Natural killer cell (primary cell): ENCODE data around the gene USH2A. TPM values are rescaled to one million over a fixed set of nuclear protein-coding genes. Genes with fewer than 3 reads are reported as not detected.

Experiments used
- ATAC-seq, 3 donors: fragments of 150-1000 bp in 2 of 3; fragments of 200-7000 bp in 1 of 3; cut with Tn5 transposase; 1 replicate in 1 of 3; 2 replicates in 2 of 3; pipeline ENCODE4 v1.10.0; 2021; ENCODE audit warnings: mild to moderate bottlenecking in 2 of 3, moderate library complexity in 2 of 3
- DNase-seq, 2 donors: peaks; one replicate each; pipeline versions ENCODE4 v3.0.0 to v3.0.0-alpha.2; 2013 to 2021; ENCODE audit warnings: mixed read lengths in 1 of 2
- H3K27ac ChIP-seq: one replicate; pipeline ENCODE4 v1.5.1; 2013; ENCODE audit warnings: mild to moderate bottlenecking, low read length
- H3K27me3 ChIP-seq: one replicate; pipeline ENCODE4 v1.6.1; 2013; ENCODE audit warnings: low read length; ENCODE audit not compliant: control insufficient read depth, insufficient read depth
- H3K36me3 ChIP-seq: one replicate; pipeline ENCODE4 v1.6.1; 2013; ENCODE audit warnings: low read length; ENCODE audit not compliant: control insufficient read depth, insufficient read depth
- H3K4me1 ChIP-seq: one replicate; pipeline ENCODE4 v1.6.1; 2013; ENCODE audit warnings: low read length; ENCODE audit not compliant: control insufficient read depth, insufficient read depth
- H3K4me3 ChIP-seq: one replicate; pipeline ENCODE4 v1.5.1; 2013; ENCODE audit warnings: low read length
- H3K9me3 ChIP-seq: one replicate; pipeline ENCODE4 v1.6.1; 2013; ENCODE audit warnings: low read length; ENCODE audit not compliant: control insufficient read depth, insufficient read depth
- H3K27ac Mint-ChIP-seq, 2 donors: one replicate each; pipeline ENCODE4 v1.8.0; 2022; ENCODE audit warnings: mild to moderate bottlenecking in 2 of 2, mixed read lengths in 2 of 2, moderate library complexity in 1 of 2
- H3K27me3 Mint-ChIP-seq, 2 donors: one replicate each; pipeline ENCODE4 v1.8.0; 2022; ENCODE audit warnings: low read depth in 2 of 2, mixed read lengths in 2 of 2
- H3K36me3 Mint-ChIP-seq: one replicate; pipeline ENCODE4 v1.8.0; 2022; ENCODE audit warnings: mixed read lengths
- H3K4me1 Mint-ChIP-seq, 2 donors: one replicate each; pipeline ENCODE4 v1.8.0; 2022; ENCODE audit warnings: mixed read lengths in 2 of 2
- H3K4me3 Mint-ChIP-seq: one replicate; pipeline ENCODE4 v1.8.0; 2022; ENCODE audit warnings: mild to moderate bottlenecking, moderate library complexity, mixed read lengths
- H3K9me3 Mint-ChIP-seq, 2 donors: one replicate each; pipeline ENCODE4 v1.8.0; 2022; ENCODE audit warnings: mixed read lengths in 2 of 2
- WGBS: methylation state at CpG from one replicate; pipeline ENCODE4 v1.1.7; 2013; ENCODE audit warnings: missing lambda C conversion rate; ENCODE audit not compliant: insufficient coverage; 5-methylcytosine and 5-hydroxymethylcytosine counted together
- intact Hi-C: fragments of 100-400 bp; cut with micrococcal nuclease; formaldehyde crosslinking; loops from one replicate; pipeline ENCODE4 v1.14.2; 2022
- total RNA-seq, 4 donors: library from RNA; stranded (reverse); fragments of 120-200 nt in 1 of 4; gene quantifications; one replicate each; pipeline versions ENCODE4 v1.2.3 to v1.2.4, GENCODE V29; 2013 to 2022
- TF ChIP-seq, protein P1 (sequence below): fragments of 200-600 bp; IDR thresholded peaks from one replicate; pipeline ENCODE4 v1.8.0; 2022; ENCODE audit warnings: antibody characterized with exemption

Gene USH2A
- total RNA-seq, 3 donors from 2014 or later (not counting 1 experiment from before 2014, with no cell fraction given) = not detected

DNA sequence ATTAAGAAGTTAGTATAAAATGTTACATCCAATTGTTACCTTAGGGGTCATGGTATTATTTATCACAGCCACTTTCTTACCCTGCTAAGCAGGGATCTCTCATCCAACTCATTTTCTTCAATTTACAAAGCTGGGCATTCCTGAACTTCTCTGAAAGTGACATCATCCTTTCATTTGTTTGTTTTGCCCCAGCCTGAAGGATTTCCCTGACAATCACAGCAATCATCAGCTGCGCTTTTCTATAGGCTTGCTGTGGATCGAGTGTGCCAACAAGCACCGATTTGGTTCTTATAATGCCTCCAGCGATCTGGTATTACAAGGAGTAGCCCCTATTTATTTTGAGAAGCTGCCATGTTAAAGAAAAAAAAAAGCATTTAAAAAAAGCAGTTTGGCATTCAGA, 240.2 kb downstream of the USH2A start:
- no peaks in the 10 kb centered on the region for H3K36me3 Mint-ChIP-seq
- no peaks in the 10 kb centered on the region for H3K9me3 ChIP-seq
- DNase-seq (no peak), ATAC-seq (no peak)
- intact Hi-C loops = no loop called here
- peaks cover 14% of the 10 kb centered on the region in 2 donors for H3K9me3 Mint-ChIP-seq
- H3K4me1 ChIP-seq = no peaks in the 10 kb centered on the region
- WGBS = 20% methylated on average over 4 of the region's 4 CpGs
- no peak overlapping the region for H3K27ac ChIP-seq
- TF ChIP-seq, protein P1, sequence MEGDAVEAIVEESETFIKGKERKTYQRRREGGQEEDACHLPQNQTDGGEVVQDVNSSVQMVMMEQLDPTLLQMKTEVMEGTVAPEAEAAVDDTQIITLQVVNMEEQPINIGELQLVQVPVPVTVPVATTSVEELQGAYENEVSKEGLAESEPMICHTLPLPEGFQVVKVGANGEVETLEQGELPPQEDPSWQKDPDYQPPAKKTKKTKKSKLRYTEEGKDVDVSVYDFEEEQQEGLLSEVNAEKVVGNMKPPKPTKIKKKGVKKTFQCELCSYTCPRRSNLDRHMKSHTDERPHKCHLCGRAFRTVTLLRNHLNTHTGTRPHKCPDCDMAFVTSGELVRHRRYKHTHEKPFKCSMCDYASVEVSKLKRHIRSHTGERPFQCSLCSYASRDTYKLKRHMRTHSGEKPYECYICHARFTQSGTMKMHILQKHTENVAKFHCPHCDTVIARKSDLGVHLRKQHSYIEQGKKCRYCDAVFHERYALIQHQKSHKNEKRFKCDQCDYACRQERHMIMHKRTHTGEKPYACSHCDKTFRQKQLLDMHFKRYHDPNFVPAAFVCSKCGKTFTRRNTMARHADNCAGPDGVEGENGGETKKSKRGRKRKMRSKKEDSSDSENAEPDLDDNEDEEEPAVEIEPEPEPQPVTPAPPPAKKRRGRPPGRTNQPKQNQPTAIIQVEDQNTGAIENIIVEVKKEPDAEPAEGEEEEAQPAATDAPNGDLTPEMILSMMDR = no peak
- no peak overlapping the region for H3K27ac Mint-ChIP-seq
- H3K27me3 Mint-ChIP-seq = no peaks in the 10 kb centered on the region
- no peaks in the 10 kb centered on the region for H3K36me3 ChIP-seq
- no peak overlapping the region for H3K4me3 Mint-ChIP-seq
- H3K4me3 ChIP-seq = no peak overlapping the region
- no peaks in the 10 kb centered on the region for H3K27me3 ChIP-seq
- no peaks in the 10 kb centered on the region for H3K4me1 Mint-ChIP-seq

DNA sequence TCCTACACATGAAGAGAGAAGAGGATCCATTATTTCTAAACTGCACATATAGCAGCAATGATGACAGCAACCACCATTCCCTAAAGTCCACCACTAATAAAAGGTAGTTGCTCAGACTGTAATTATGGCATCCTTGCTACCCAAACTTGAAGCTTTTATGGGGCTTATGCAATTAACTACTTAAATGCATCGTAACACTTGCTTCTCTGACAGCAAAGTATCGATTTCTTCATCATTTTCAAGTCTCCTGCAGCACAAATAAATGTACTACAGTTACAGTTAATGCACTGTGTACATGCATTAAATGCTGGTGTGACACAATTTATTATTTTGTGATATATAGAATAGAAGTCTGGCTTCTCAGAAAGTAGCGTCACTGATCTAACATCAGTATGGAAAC, 241.7 kb downstream of the USH2A start:
- TF ChIP-seq, protein P1 = no peak
- intact Hi-C loops = no loop called here
- H3K27me3 ChIP-seq = no peaks in the 10 kb centered on the region
- WGBS = 42% methylated on average over 2 of the region's 3 CpGs
- H3K36me3 ChIP-seq = no peaks in the 10 kb centered on the region
- no peak overlapping the region for H3K27ac ChIP-seq
- DNase-seq = no peak
- H3K4me1 ChIP-seq = no peaks in the 10 kb centered on the region
- H3K9me3 ChIP-seq = no peaks in the 10 kb centered on the region
- Mint-ChIP-seq H3K27me3 (no peaks in the 10 kb centered on the region), H3K4me3 (no peak overlapping the region), H3K9me3 (peaks cover 8 to 10% of the 10 kb centered on the region in 2 donors), H3K4me1 (no peaks in the 10 kb centered on the region), H3K27ac (no peak overlapping the region), H3K36me3 (no peaks in the 10 kb centered on the region)
- no peak overlapping the region for H3K4me3 ChIP-seq
- ATAC-seq = no peak

DNA sequence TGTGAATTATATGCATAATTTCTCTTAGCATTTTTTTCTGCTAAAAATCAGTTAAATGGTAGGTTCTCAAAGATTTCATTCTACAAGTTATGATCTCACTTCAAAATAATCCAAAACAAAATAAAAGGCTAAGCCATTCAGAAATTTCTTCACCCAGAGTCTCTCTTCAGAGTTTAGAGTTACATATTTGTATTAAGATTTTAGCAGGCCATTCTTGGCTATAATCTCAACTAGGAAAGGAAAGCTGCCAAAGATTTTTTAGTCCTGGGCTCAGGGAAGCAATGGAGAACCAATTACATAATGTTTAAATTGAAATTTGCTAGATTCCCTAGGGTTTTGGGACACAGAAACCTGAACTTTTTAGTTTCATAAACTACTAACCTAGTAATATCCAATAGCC, 245.0 kb downstream of the USH2A start:
- no peak for DNase-seq
- no peak for ATAC-seq

DNA sequence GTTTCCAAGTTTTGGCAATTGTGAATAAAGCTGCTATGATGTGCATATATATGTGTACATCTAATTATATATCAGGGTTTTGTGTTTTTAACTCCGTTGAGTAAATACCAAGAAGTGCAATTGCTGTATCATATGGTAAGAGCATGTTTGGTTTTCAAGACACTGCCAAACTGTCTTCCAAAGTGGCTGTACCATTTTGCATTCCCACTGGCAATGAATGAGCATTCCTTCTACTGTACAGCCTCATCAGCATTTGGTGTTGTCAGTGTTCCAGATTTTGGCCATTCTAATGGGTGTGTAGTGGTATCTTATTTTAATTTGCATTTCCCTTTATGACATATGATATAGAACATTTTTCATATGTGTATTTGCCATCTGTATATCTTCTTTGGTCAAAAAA, 246.3 kb downstream of the USH2A start:
- no peaks in the 10 kb centered on the region for H3K27me3 Mint-ChIP-seq
- H3K4me3 Mint-ChIP-seq = no peak overlapping the region
- H3K9me3 ChIP-seq = no peaks in the 10 kb centered on the region
- H3K4me3 ChIP-seq = no peak overlapping the region
- H3K27ac Mint-ChIP-seq = no peak overlapping the region
- DNase-seq (no peak), ATAC-seq (no peak)
- no peaks in the 10 kb centered on the region for H3K36me3 Mint-ChIP-seq
- H3K36me3 ChIP-seq = no peaks in the 10 kb centered on the region
- no peaks in the 10 kb centered on the region for H3K27me3 ChIP-seq
- no peaks in the 10 kb centered on the region for H3K4me1 Mint-ChIP-seq
- WGBS = no CpG with 5 or more reads among the region's 1 CpG
- H3K4me1 ChIP-seq = no peaks in the 10 kb centered on the region
- H3K27ac ChIP-seq = no peak overlapping the region
- intact Hi-C loops = no loop called here
- H3K9me3 Mint-ChIP-seq = peaks cover 4 to 15% of the 10 kb centered on the region in 2 donors
- TF ChIP-seq, protein P1 = no peak

More for the DNA sequence above, 245.0 kb downstream of the USH2A start:
- TF ChIP-seq, protein P1 = no peak
- H3K27ac Mint-ChIP-seq = no peak overlapping the region
- no peak overlapping the region for H3K4me3 ChIP-seq
- no peaks in the 10 kb centered on the region for H3K36me3 Mint-ChIP-seq
- H3K27me3 Mint-ChIP-seq = no peaks in the 10 kb centered on the region
- H3K9me3 ChIP-seq = no peaks in the 10 kb centered on the region
- no peak overlapping the region for H3K27ac ChIP-seq
- H3K4me1 Mint-ChIP-seq = no peaks in the 10 kb centered on the region
- H3K36me3 ChIP-seq = no peaks in the 10 kb centered on the region
- intact Hi-C loops = no loop called here
- H3K27me3 ChIP-seq = no peaks in the 10 kb centered on the region
- H3K4me3 Mint-ChIP-seq = no peak overlapping the region
- no peaks in the 10 kb centered on the region for H3K4me1 ChIP-seq
- H3K9me3 Mint-ChIP-seq = peaks cover 7 to 15% of the 10 kb centered on the region in 2 donors
